ENCODE data around the gene VSIG10L. TPM values are rescaled to one million over a fixed set of nuclear protein-coding genes. Genes with fewer than 3 reads are reported as not detected.
A peak's percentile ranks its signal among the peaks of the same experiment; 100 is the strongest.

Gene VSIG10L
- polyA plus RNA-seq, 2 of the 4 experiments (the other 2 are of a cell fraction) = 6.7 to 9.2 TPM

DNA sequence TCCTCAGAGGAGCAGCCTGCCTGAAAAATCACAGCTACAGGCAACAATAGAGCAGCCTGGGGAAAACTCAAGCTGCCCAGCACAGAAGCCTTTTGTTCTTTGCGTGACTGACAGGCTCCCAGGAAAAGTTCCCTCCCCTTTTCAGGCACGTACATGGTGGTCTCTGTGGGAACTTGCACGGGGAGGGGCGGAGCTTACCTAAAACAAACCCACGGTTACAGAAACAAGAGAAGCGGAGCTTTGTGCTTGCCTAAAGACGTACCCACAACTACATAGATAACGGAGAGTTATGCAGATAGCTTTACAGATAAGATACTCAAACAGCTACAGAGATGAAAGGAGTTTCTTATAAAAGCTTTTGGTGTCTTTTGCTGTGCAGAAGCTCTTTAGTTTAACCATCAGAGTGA lies 12.8 kb upstream of the VSIG10L start:
- 67% methylated on average over 8 of the region's 8 CpGs for WGBS (ENCODE audit: missing lambda C conversion rate)
- CTCF ChIA-PET = interaction anchor here (0.9 to 1.7 kb wide), 3 partner anchors 11 to 17 kb away, joined by 3 to 4 read pairs (median 3); partner anchors contain the start of gene VSIG10L
- DNase-seq (ENCODE audit: low read depth in 1 of 2, low spot score in 1 of 2) (no peak), ATAC-seq (no peak), FAIRE-seq (no peak)
- TF ChIP-seq HOXA7 (CRISPR knock-in tag; IDR thresholded peaks at IDR 0.05) (no peak), PHF8 (IDR thresholded peaks at IDR 0.05; ENCODE audit: borderline replicate concordance, low read depth) (no peak), GATA3 (IDR thresholded peaks at IDR 0.05; ENCODE audit: borderline replicate concordance) (no peak), RARB (CRISPR knock-in tag; IDR thresholded peaks at IDR 0.05) (no peak), CHD4 (IDR thresholded peaks at IDR 0.05; ENCODE audit: borderline replicate concordance) (no peak)
- TF ChIP-seq, protein P1, sequence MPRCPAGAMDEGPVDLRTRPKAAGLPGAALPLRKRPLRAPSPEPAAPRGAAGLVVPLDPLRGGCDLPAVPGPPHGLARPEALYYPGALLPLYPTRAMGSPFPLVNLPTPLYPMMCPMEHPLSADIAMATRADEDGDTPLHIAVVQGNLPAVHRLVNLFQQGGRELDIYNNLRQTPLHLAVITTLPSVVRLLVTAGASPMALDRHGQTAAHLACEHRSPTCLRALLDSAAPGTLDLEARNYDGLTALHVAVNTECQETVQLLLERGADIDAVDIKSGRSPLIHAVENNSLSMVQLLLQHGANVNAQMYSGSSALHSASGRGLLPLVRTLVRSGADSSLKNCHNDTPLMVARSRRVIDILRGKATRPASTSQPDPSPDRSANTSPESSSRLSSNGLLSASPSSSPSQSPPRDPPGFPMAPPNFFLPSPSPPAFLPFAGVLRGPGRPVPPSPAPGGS (IDR thresholded peaks at IDR 0.05) = no peak
- TF ChIP-seq, protein P2, sequence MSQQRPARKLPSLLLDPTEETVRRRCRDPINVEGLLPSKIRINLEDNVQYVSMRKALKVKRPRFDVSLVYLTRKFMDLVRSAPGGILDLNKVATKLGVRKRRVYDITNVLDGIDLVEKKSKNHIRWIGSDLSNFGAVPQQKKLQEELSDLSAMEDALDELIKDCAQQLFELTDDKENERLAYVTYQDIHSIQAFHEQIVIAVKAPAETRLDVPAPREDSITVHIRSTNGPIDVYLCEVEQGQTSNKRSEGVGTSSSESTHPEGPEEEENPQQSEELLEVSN (IDR thresholded peaks at IDR 0.05; ENCODE audit: borderline replicate concordance, low read depth) = no peak
- Histone ChIP-seq H3K4me2 (no peak overlapping the region), H3K4me3 (no peak overlapping the region), H3K9me3 (no peaks in the 10 kb centered on the region), H3K4me1 (peaks cover 44% of the 10 kb centered on the region), H3K27ac (peak overlapping the region in 1 of 2 experiments; percentile 58; a peak in 4 of 6 replicates)
- POLR2A ChIA-PET = no interaction called here

DNA sequence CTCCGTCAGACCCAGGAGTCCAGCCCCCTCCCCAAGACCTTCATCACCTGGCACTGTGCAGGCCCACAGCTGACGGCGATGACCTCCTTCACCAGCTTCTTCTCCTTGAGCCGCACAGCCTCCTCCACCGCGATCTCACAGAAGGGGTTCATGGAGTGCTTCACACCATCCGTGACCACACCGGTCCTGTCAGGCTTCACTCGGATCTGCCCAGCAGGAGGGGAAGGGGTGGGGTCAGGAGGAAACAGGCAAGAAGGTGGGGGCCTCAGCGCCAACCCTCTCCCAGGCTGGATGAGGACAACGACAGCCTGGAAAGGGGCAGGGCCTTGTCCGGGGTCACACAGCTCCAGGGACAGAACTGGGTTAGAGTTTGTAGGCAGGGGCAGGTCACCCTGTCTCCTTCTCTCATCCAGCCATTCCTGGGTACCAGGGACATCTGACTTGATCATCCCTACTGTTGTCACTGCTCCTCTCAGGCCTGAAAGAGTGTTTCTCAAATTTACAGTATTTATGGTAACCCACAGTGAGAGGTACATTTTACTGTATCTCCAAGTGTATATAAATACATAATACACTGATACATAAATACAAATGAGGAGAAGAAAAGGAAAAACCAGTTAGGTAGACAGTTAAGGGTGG lies 12.3 kb upstream of the VSIG10L start:
- WGBS (ENCODE audit: missing lambda C conversion rate) = 87% methylated on average over 12 of the region's 12 CpGs
- FAIRE-seq (no peak), DNase-seq (ENCODE audit: low read depth in 1 of 2, low spot score in 1 of 2) (no peak), ATAC-seq (no peak)
- Histone ChIP-seq H3K27ac (peak overlapping the region; percentile 9 to 58; a peak in 4 of 6 replicates), H3K4me1 (peaks cover 44% of the 10 kb centered on the region), H3K9me3 (no peaks in the 10 kb centered on the region), H3K4me2 (no peak overlapping the region), H3K4me3 (no peak overlapping the region)
- ChIA-PET POLR2A (no interaction called here), CTCF (interaction anchor here (0.9 to 1.7 kb wide), 3 partner anchors 11 to 16 kb away, joined by 3 to 4 read pairs (median 3); partner anchors contain the start of gene VSIG10L)
- TF ChIP-seq PHF8 (IDR thresholded peaks at IDR 0.05; ENCODE audit: borderline replicate concordance, low read depth) (no peak), ZNF302 (CRISPR knock-in tag; IDR thresholded peaks at IDR 0.05) (no peak), HDAC2 (IDR thresholded peaks at IDR 0.05) (no peak), MYC (IDR thresholded peaks at IDR 0.05; ENCODE audit: borderline replicate concordance, low read length) (no peak), CHD2 (IDR thresholded peaks at IDR 0.05; ENCODE audit: low read length, partially characterized antibody) (no peak), RAD21 (conservative IDR thresholded peaks at IDR 0.05 in 1 of 2, IDR thresholded peaks at IDR 0.05 in 1 of 2) (no peak), BHLHE40 (IDR thresholded peaks at IDR 0.05; ENCODE audit: low read depth, low read length) (no peak), RCOR1 (IDR thresholded peaks at IDR 0.05; ENCODE audit: low read depth, low read length) (no peak), HOXB5 (CRISPR knock-in tag; IDR thresholded peaks at IDR 0.05) (no peak), RARB (CRISPR knock-in tag; IDR thresholded peaks at IDR 0.05) (no peak), KDM1A (IDR thresholded peaks at IDR 0.05; ENCODE audit: low read depth) (no peak), POLR2AphosphoS2 (conservative IDR thresholded peaks at IDR 0.05; ENCODE audit: low read length) (no peak)
- TF ChIP-seq, protein P3, sequence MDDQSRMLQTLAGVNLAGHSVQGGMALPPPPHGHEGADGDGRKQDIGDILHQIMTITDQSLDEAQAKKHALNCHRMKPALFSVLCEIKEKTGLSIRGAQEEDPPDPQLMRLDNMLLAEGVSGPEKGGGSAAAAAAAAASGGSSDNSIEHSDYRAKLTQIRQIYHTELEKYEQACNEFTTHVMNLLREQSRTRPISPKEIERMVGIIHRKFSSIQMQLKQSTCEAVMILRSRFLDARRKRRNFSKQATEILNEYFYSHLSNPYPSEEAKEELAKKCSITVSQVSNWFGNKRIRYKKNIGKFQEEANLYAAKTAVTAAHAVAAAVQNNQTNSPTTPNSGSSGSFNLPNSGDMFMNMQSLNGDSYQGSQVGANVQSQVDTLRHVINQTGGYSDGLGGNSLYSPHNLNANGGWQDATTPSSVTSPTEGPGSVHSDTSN (IDR thresholded peaks at IDR 0.05) = no peak
- TF ChIP-seq, protein P4, sequence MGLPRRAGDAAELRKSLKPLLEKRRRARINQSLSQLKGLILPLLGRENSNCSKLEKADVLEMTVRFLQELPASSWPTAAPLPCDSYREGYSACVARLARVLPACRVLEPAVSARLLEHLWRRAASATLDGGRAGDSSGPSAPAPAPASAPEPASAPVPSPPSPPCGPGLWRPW (IDR thresholded peaks at IDR 0.05) = no peak
